ENCODE results near the gene AHSG. TPM values are rescaled to one million over a fixed set of nuclear protein-coding genes. Genes with fewer than 3 reads are reported as not detected.

Gene AHSG
- total and polyA plus RNA-seq, 9 donors: 0.25 to 1.7 TPM; not detected in 7

DNA sequence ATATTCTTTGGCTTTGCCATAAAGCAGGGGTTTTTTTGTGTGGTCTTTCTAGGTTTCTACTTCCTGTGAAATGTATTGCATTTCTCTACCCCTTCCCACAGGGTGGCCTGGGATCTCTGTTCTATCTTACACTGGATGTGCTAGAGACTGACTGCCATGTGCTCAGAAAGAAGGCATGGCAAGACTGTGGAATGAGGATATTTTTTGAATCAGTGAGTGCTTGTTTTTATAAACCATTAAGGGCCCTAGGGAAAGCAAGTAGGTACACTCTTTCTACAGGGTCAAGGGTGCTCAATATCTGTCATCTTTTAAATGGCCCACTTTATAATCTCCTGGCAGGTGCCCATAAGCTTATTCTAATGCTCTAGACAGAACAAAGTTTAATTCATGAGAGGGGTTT is 28.1 kb downstream of the AHSG start:
- Histone ChIP-seq H3K4me1 (ENCODE audit: insufficient read depth) (no peaks in the 10 kb centered on the region), H3K27ac (no peak overlapping the region), H3K27me3 (no peaks in the 10 kb centered on the region), H3K9me3 (no peaks in the 10 kb centered on the region), H3K4me3 (no peak overlapping the region), H3K36me3 (no peaks in the 10 kb centered on the region)
- no peak for TF ChIP-seq EP300 (IDR thresholded peaks at IDR 0.05)
- TF ChIP-seq POLR2A (IDR thresholded peaks at IDR 0.05): no peak
- TF ChIP-seq CTCF (IDR thresholded peaks at IDR 0.05): no peak
- DNase-seq: no peak
- intact Hi-C loops (cut with DNase I): no loop called here

DNA sequence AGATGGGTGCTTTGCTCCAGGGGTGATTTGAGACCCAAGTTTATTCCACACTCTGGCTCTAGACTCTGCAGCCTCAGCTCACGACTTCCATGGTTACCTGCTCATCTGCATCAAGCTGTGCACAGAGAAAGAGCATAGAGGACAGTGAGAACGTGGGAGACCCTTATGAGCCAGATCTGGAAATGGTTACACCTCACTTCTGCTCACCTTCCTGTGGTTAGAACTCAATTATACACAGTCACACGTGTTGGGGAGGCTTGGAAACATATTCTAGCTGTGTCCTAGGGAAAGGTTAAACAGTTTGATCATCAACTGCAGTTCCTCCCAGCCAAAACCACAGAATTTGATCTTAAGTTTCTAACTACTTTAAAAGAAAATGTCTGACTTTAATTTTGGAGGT is 29.2 kb downstream of the AHSG start:
- no peaks in the 10 kb centered on the region for H3K36me3 ChIP-seq
- no peaks in the 10 kb centered on the region for H3K27me3 ChIP-seq
- intact Hi-C loops (cut with DNase I): no loop called here
- no peak overlapping the region for H3K27ac ChIP-seq
- 33 to 50% (median 39%) methylated on average over 3 of the region's 3 CpGs for WGBS, 3 donors
- H3K4me3 ChIP-seq: no peak overlapping the region
- DNase-seq: no peak
- no peak for TF ChIP-seq EP300 (IDR thresholded peaks at IDR 0.05)
- no peak for TF ChIP-seq POLR2A (IDR thresholded peaks at IDR 0.05)
- TF ChIP-seq CTCF (IDR thresholded peaks at IDR 0.05): no peak
- H3K4me1 ChIP-seq (ENCODE audit: insufficient read depth): no peaks in the 10 kb centered on the region
- H3K9me3 ChIP-seq: no peaks in the 10 kb centered on the region

GRCh38 chr3:186643493-186643892 is 30.6 kb downstream of the AHSG start:
- Histone ChIP-seq H3K36me3 (no peaks in the 10 kb centered on the region), H3K4me1 (ENCODE audit: insufficient read depth) (no peaks in the 10 kb centered on the region), H3K4me3 (no peak overlapping the region), H3K27ac (no peak overlapping the region), H3K9me3 (no peaks in the 10 kb centered on the region), H3K27me3 (no peaks in the 10 kb centered on the region)
- DNase-seq: no peak
- TF ChIP-seq EP300 (IDR thresholded peaks at IDR 0.05) (no peak), POLR2A (IDR thresholded peaks at IDR 0.05) (no peak), CTCF (IDR thresholded peaks at IDR 0.05) (no peak)
- intact Hi-C loops (cut with DNase I): no loop called here
- 62 to 71% (median 67%) methylated on average over 1 of the region's 1 CpG for WGBS, 3 donors

- 77 to 80% (median 77%) methylated on average over 3 of the region's 3 CpGs for WGBS, 3 donors
- Histone ChIP-seq H3K9me3 (no peaks in the 10 kb centered on the region), H3K4me3 (no peak overlapping the region), H3K36me3 (no peaks in the 10 kb centered on the region), H3K4me1 (ENCODE audit: insufficient read depth) (no peaks in the 10 kb centered on the region), H3K27me3 (no peaks in the 10 kb centered on the region), H3K27ac (no peak overlapping the region)
- DNase-seq: no peak
- TF ChIP-seq POLR2A (IDR thresholded peaks at IDR 0.05) (no peak), EP300 (IDR thresholded peaks at IDR 0.05) (no peak), CTCF (IDR thresholded peaks at IDR 0.05) (no peak)
- intact Hi-C loops (cut with DNase I): no loop called here
Observed at GRCh38 chr3:186644683-186645082, 31.8 kb downstream of the AHSG start.

- WGBS, 3 donors: 71 to 81% (median 77%) methylated on average over 4 of the region's 4 CpGs
- Histone ChIP-seq H3K36me3 (no peaks in the 10 kb centered on the region), H3K4me3 (no peak overlapping the region), H3K27ac (no peak overlapping the region), H3K27me3 (no peaks in the 10 kb centered on the region), H3K4me1 (ENCODE audit: insufficient read depth) (no peaks in the 10 kb centered on the region), H3K9me3 (no peaks in the 10 kb centered on the region)
- no peak for TF ChIP-seq POLR2A (IDR thresholded peaks at IDR 0.05)
- intact Hi-C loops (cut with DNase I): no loop called here
- no peak for DNase-seq
Observed at GRCh38 chr3:186646106-186646505, 33.2 kb downstream of the AHSG start.
